PC-3 (cell line): ENCODE measurements around the gene ADH6. TPM values are rescaled to one million over a fixed set of nuclear protein-coding genes. Genes with fewer than 3 reads are reported as not detected.

Experiments used
- ATAC-seq: fragments of 200-7000 bp; cut with Tn5 transposase; 2 replicates; pipeline ENCODE4 v1.9.1; 2020; ENCODE audit warnings: mild to moderate bottlenecking, moderate library complexity
- BruUV-seq: library from RNA; stranded (reverse); fragments of 400-500 nt; replicated peaks from 2 replicates; lab custom pipeline; 2021; lab: Mats Ljungman, UMichigan
- CTCF ChIA-PET: fragments of 300-600 bp; sonication (Branson Sonifier 250); formaldehyde crosslinking; loops from one replicate; lab custom pipeline; 2022; ENCODE audit warnings: antibody characterized with exemption; lab: Charles Lee
- POLR2A ChIA-PET: fragments of 300-600 bp; sonication (Branson Sonifier 250); formaldehyde crosslinking; loops from one replicate; lab custom pipeline; 2022; ENCODE audit warnings: antibody characterized with exemption; ENCODE audit not compliant: unreplicated experiment; lab: Charles Lee
- DNase-seq: peaks from one replicate; pipeline ENCODE4 v3.0.0-alpha.2; 2015
- H2AFZ ChIP-seq: fragments of 300-600 bp; sonication (generic); 2 replicates; pipeline ENCODE4 v1.6.0; 2016; ENCODE audit warnings: antibody characterized with exemption, low read length
- H3F3A ChIP-seq: fragments of 300-600 bp; sonication (generic); one replicate; pipeline ENCODE4 v1.6.0; 2017; ENCODE audit warnings: antibody characterized with exemption, low read length, control low read depth, mild to moderate bottlenecking; ENCODE audit not compliant: unreplicated experiment
- H3K27ac ChIP-seq: fragments of 300-600 bp; sonication (generic); 2 replicates; pipeline ENCODE4 v1.5.1; 2016; ENCODE audit warnings: mild to moderate bottlenecking, low read length
- H3K27me3 ChIP-seq: fragments of 300-600 bp; sonication (generic); 2 replicates; pipeline ENCODE4 v1.6.1; 2016; ENCODE audit warnings: low read length, mixed read lengths
- H3K36me3 ChIP-seq: fragments of 300-600 bp; sonication (generic); 2 replicates; pipeline ENCODE4 v1.6.1; 2016; ENCODE audit warnings: low read depth, mixed run types, low read length, mixed read lengths
- H3K4me1 ChIP-seq: fragments of 300-600 bp; sonication (generic); 2 replicates; pipeline ENCODE4 v1.5.1; 2016; ENCODE audit warnings: low read length; ENCODE audit not compliant: insufficient read depth
- H3K4me2 ChIP-seq: fragments of 300-600 bp; sonication (generic); 2 replicates; pipeline ENCODE4 v1.6.0; 2016; ENCODE audit warnings: low read length
- H3K4me3 ChIP-seq: fragments of 300-600 bp; sonication (generic); 2 replicates; pipeline ENCODE4 v1.5.1; 2016; ENCODE audit warnings: mild to moderate bottlenecking, low read length, mixed read lengths
- H3K79me2 ChIP-seq: fragments of 300-600 bp; sonication (generic); 2 replicates; pipeline ENCODE4 v1.6.1; 2017; ENCODE audit warnings: low read length, mixed read lengths
- H3K9ac ChIP-seq: fragments of 300-600 bp; sonication (generic); 2 replicates; pipeline ENCODE4 v1.6.0; 2016; ENCODE audit warnings: mild to moderate bottlenecking, low read length
- H3K9me2 ChIP-seq: fragments of 300-600 bp; sonication (generic); replicated peaks from 2 replicates; pipeline ENCODE4 v1.6.1; 2016; ENCODE audit warnings: mixed run types, low read length, mixed read lengths
- H3K9me3 ChIP-seq: fragments of 300-600 bp; sonication (generic); 2 replicates; pipeline ENCODE4 v1.6.1; 2016; ENCODE audit warnings: low read length, mixed read lengths
- H4K20me1 ChIP-seq: fragments of 300-600 bp; sonication (generic); 2 replicates; pipeline ENCODE4 v1.6.1; 2016; ENCODE audit warnings: low read length, mixed read lengths
- EZH2 ChIP-seq: fragments of 300-600 bp; sonication (generic); IDR thresholded peaks from one replicate; pipeline ENCODE4 v1.6.1; 2017; ENCODE audit warnings: antibody characterized with exemption, mild to moderate bottlenecking, low read length; ENCODE audit not compliant: unreplicated experiment
- EZH2phosphoT487 ChIP-seq: fragments of 300-600 bp; sonication (generic); IDR thresholded peaks from 2 replicates; pipeline ENCODE4 v1.6.1; 2018; ENCODE audit warnings: mild to moderate bottlenecking, antibody characterized with exemption, low read length, borderline replicate concordance
- intact Hi-C: fragments of 100-400 bp; cut with micrococcal nuclease; formaldehyde crosslinking; loops from 2 replicates; pipeline ENCODE4 v1.9.0; 2023
- total RNA-seq: library from RNA; depleted of rRNA; stranded (reverse); fragments of >200 nt; gene quantifications from 2 replicates; pipeline ENCODE4 v1.2.3, GENCODE V29; 2014
- TF ChIP-seq, protein P1 (sequence below): fragments of 300-600 bp; sonication (generic); conservative IDR thresholded peaks from 2 replicates; pipeline ENCODE4 v1.5.1; 2017; ENCODE audit warnings: antibody characterized with exemption, low read depth, mild to moderate bottlenecking, low read length

The ADH6 gene
- total RNA-seq, 1 experiment from 2014 or later, result not detected

DNA sequence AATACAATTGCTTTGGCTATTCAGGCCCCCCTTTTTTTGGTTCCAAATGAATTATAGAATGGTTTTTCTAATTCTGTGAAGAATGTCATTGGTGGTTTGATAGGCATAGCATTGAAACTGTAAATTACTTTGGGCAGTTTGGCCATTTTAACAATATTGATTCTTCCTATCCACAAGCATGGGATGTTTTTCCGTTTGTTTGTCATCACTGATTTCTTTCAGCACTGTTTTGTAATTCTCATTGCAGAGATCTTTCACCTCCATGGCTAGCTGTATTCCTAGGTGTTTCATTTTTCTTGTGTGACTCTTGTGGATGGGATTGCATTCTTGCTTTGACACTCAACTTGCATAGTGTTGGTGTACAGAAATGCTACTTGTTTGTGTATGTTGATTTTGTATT, 33.0 kb downstream of the ADH6 start:
- CTCF ChIA-PET, result no interaction called here
- H4K20me1 ChIP-seq, result no peaks in the 10 kb centered on the region
- ATAC-seq, result no peak

DNA sequence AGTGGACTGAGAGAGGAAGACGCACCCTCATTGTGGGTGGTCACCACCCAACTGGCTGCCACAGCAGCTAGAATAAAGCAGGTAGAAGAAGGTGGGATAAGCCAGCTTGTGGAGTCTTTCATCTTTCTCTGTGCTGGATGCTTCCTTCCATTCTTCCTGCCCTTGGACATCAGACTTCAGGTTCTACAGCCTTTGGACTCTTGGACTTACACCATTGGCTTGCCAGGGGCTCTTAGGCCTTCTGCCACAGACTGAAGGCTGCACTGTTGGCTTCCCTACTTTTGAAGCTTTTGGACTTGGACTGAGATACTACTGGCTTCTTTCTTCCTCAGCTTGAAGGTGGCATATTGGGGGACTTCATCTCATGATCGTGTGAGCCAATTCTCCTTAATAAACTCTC, 33.5 kb downstream of the ADH6 start:
- no peaks in the 10 kb centered on the region for H3K79me2 ChIP-seq
- H3K4me3 ChIP-seq, result no peak overlapping the region
- intact Hi-C loops, result no loop called here
- no peaks in the 10 kb centered on the region for H3K9me3 ChIP-seq
- no peaks in the 10 kb centered on the region for H3F3A ChIP-seq
- H3K4me1 ChIP-seq, result no peaks in the 10 kb centered on the region
- DNase-seq (no peak), ATAC-seq (no peak)
- no peak overlapping the region for H3K27ac ChIP-seq
- no TSS peak for BruUV-seq
- ChIA-PET POLR2A (no interaction called here), CTCF (no interaction called here)
- H3K4me2 ChIP-seq, result no peak overlapping the region
- no peaks in the 10 kb centered on the region for H3K9me2 ChIP-seq
- no peaks in the 10 kb centered on the region for H4K20me1 ChIP-seq
- H3K9ac ChIP-seq, result no peak overlapping the region
- H3K27me3 ChIP-seq, result no peaks in the 10 kb centered on the region
- TF ChIP-seq EZH2phosphoT487 (no peak), EZH2 (no peak)
- TF ChIP-seq, protein P1, sequence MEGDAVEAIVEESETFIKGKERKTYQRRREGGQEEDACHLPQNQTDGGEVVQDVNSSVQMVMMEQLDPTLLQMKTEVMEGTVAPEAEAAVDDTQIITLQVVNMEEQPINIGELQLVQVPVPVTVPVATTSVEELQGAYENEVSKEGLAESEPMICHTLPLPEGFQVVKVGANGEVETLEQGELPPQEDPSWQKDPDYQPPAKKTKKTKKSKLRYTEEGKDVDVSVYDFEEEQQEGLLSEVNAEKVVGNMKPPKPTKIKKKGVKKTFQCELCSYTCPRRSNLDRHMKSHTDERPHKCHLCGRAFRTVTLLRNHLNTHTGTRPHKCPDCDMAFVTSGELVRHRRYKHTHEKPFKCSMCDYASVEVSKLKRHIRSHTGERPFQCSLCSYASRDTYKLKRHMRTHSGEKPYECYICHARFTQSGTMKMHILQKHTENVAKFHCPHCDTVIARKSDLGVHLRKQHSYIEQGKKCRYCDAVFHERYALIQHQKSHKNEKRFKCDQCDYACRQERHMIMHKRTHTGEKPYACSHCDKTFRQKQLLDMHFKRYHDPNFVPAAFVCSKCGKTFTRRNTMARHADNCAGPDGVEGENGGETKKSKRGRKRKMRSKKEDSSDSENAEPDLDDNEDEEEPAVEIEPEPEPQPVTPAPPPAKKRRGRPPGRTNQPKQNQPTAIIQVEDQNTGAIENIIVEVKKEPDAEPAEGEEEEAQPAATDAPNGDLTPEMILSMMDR, result no peak
- no peaks in the 10 kb centered on the region for H3K36me3 ChIP-seq
- H2AFZ ChIP-seq, result no peak overlapping the region

More for the DNA sequence above, 33.0 kb downstream of the ADH6 start:
- TF ChIP-seq, protein P1, result no peak
- TF ChIP-seq EZH2, result no peak
- TF ChIP-seq EZH2phosphoT487, result no peak
- Histone ChIP-seq H3K27ac (no peak overlapping the region), H3K9me3 (no peaks in the 10 kb centered on the region), H3K79me2 (no peaks in the 10 kb centered on the region), H3K4me3 (no peak overlapping the region), H3K36me3 (no peaks in the 10 kb centered on the region), H3K4me2 (no peak overlapping the region), H3K9me2 (no peaks in the 10 kb centered on the region), H2AFZ (no peak overlapping the region), H3K27me3 (no peaks in the 10 kb centered on the region), H3K4me1 (no peaks in the 10 kb centered on the region), H3K9ac (no peak overlapping the region), H3F3A (no peaks in the 10 kb centered on the region)
- no peak for DNase-seq
- intact Hi-C loops, result no loop called here
- POLR2A ChIA-PET, result no interaction called here
- BruUV-seq, result no TSS peak

GRCh38 chr4:99180382-99181070, 38.5 kb downstream of the ADH6 start:
- peak; percentile 68 for DNase-seq
- H3K27ac ChIP-seq, result no peak overlapping the region
- ChIA-PET POLR2A (no interaction called here), CTCF (no interaction called here)
- H3K9me3 ChIP-seq, result no peaks in the 10 kb centered on the region
- no peak overlapping the region for H3K4me3 ChIP-seq
- H3K9me2 ChIP-seq, result no peaks in the 10 kb centered on the region
- no peaks in the 10 kb centered on the region for H3K79me2 ChIP-seq
- H3K4me2 ChIP-seq, result no peak overlapping the region
- intact Hi-C loops, result no loop called here
- no peaks in the 10 kb centered on the region for H3K36me3 ChIP-seq
- ATAC-seq, result no peak
- H2AFZ ChIP-seq, result no peak overlapping the region
- no peaks in the 10 kb centered on the region for H3F3A ChIP-seq
- no peaks in the 10 kb centered on the region for H3K27me3 ChIP-seq
- H4K20me1 ChIP-seq, result no peaks in the 10 kb centered on the region
- BruUV-seq, result no TSS peak
- TF ChIP-seq EZH2 (no peak), EZH2phosphoT487 (no peak)
- TF ChIP-seq, protein P1, result no peak
- H3K4me1 ChIP-seq, result no peaks in the 10 kb centered on the region
- no peak overlapping the region for H3K9ac ChIP-seq
